Measurements from ENCODE around the gene ABL1.

Gene ABL1

DNA sequence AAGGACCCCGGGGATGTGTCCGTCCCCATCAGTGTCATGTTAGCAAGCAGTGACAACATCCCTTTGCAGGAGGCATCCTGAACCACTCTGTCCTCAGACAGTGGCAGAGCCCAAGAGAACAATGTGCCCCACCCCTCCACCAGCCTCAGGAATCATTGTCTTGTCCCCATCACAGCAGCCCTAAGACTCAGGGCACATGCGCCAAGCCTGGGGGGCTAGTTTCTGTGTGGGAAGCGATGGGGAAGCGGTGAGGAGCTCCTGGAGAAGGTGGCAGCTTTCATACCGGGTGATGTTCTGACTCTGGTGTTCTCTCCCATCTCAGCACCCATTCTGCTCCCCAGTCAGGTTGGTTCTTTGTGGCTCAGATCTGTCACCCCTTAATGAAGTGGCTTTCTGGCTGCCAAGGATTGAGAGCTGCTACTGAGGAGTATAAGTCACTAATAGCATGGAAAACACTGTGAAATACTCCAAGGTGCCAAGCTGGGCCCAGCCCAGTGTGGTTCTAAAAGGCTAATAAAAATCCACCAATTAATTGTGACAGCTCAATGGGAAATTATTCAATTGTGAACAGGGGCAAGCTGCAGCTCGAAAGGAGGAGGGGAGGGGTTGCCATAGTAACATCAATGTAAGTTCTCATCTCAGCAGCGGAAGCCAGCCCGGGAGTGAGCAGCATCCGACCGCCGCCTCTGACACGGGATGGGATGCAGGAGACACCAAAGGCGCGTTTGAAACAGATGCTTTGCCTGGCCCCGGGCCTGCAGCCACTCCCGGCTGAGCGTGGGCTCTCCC is 56.8 kb downstream of the ABL1 start:
- DNase-seq (ENCODE audit: low spot score): no peak

DNA sequence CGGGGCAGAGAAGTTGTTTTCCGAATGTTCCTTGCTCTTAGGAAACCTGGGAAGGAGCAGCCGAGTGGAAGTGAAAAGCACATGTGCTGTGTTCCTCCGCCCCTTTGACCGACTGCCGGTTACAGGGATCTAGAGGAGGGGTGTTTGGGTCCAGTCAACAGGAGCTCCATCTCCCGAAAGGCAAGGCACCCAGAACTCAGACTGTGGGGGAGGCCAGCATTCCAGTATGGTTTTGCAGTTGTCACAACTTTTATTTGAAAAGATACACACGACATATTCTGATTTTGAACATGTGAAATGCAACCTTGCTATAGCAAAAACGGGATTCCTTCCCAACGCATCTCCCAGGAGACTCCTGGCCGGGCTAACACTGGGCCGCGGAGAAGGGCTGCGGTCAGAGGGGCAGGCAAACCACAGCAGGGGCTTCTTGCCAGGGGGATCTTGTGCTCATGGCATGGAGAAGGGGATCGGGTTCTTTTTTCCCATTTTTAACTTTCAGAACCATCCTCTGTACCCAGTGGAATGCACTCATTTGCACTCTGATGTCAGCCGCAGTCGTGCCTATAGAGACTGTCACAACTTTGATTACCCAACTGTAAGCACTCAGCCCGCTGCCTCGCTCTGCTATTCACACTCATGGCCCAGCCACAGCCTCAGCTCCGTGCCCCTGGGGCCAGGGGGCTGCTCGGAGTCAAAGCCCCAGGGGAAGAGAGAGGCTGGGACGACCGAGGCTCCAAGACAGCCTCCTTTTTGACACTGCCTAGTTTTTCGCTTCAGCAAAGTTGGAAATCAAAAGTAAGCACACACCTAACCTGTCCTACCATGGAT is 57.6 kb downstream of the ABL1 start:
- DNase-seq (ENCODE audit: low spot score): no peak

- no peak for DNase-seq (ENCODE audit: low spot score)
Observed at GRCh38 chr9:130893341-130894101, 58.5 kb downstream of the ABL1 start.

- DNase-seq (ENCODE audit: low spot score): no peak
Observed at GRCh38 chr9:130894546-130894945, 59.5 kb downstream of the ABL1 start.

GRCh38 chr9:130895038-130895437 is 60.0 kb downstream of the ABL1 start:
- DNase-seq (ENCODE audit: low spot score): no peak

DNA sequence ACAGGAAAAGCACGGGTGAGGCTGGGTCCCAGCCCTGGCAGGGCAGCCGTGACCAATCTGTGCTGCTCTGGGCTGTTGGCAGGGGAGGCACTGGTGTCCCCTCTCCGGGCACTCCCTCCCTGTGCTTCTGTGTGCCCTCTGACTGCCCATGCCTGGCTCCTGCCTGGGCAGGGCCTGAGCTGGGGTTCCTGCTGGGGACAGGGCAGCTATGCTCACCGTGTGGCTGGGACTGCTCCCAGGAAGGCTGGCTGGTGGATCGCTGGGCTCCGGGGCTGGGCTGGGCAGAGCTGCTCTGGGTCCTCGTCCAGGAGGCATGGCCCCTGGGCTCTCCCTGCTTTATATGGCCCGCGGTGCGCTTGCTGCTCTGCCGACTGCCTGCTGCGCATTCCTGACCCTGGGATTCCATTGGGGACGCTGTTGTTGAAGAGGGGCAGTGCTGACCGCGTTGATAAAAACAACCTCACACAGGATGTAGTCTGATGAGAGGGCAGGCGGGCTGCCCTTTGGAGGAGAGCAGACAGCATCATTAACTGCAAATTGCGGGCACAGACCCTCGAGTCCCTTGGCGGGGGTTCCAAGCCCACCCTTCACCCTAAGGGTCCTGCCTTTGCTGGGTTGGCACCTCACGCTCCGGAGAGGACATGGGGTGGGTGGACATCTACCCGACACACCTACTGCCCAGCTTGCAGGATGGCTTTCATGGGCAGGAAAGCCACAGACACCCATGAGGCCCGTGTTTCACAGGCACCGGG is 60.6 kb downstream of the ABL1 start:
- no peak for DNase-seq (ENCODE audit: low spot score)

- DNase-seq (ENCODE audit: low spot score): no peak
Observed at GRCh38 chr9:130896233-130897014, 61.4 kb downstream of the ABL1 start, which contains the start of gene QRFP. Gene QRFP (minus strand): TSS chr9:130896812. CDS start chr9:130893838, 2,974 bp downstream.

GRCh38 chr9:130897105-130897751 is 62.2 kb downstream of the ABL1 start:
- DNase-seq (ENCODE audit: low spot score): no peak

- no peak for DNase-seq (ENCODE audit: low spot score)
Observed at GRCh38 chr9:130897848-130898551, 62.9 kb downstream of the ABL1 start.

GRCh38 chr9:130898552-130898852 is 63.4 kb downstream of the ABL1 start:
- DNase-seq (ENCODE audit: low spot score): no peak

GRCh38 chr9:130899051-130899748 is 64.1 kb downstream of the ABL1 start:
- DNase-seq (ENCODE audit: low spot score): no peak

DNA sequence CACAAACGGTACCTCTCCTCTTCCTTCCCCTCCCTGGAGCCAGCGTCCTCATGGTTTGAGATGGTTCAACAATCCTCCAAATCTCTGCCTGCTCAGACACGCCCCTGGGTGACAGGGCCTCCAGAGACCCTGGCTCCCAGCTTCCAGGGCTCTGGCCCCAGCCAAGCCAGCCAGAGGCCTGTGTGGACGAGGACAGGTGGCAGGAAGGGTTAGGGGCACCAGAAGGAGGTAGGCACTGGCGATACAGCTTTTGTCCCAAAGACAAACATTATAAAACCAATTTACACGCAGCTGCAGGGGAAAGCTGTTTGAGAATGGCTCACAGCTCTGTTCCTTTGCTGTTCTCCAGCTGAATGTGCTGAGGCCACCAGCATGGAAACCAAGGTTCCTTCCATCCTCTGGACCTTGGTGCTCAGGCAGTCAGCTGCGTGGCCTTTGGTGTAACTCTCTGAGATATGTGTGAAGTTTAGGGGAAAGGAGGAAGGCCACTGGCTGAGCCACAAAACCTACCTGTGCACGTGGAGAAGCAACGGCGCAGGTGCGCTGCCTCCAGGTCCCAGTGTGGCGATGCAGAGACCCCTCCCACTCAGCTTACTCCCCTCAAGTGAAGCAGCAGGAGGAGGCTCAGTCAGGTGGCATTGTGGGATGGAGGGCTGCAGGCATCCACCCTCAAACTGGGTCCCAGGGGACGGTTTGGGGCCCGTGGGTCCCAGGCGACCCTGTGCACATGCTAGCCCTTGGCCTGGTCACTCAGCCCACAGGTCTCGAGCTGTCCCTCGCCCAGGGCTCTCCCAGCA is 65.8 kb downstream of the ABL1 start:
- DNase-seq (ENCODE audit: low spot score): no peak

DNA sequence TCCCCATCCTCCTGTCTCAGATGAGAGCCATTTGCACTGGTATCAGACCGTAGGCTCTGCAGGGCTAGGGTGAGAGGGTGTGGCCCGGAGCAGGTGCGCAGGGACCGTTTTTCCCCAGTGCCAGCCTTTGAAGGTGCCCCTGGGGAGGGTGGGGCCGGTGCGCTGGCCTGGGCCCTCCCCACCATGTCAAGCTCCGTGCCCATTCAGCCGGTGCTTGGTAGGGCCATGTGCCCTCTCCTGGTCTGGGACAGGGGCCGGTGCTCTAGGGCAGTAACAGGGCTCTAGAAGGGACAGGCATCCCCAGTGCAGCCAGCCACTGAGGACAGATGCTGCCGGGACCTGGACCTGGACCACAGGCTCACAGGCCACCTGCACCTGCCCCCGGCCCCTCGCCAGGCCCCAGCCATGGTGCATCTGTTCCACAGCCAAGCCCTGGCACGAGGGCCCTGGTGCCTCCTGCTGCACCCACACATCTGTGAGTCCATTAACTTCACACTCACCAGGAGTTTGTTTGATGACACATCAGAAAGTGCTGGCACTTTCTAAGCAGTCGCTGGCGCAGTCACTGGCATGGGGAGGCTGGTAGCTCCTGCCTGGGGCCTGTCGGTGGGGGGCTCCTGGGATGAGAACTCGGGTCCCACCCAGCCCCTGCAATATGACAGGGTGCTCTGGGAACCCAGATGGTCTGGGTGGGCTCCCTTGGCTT is 66.6 kb downstream of the ABL1 start:
- DNase-seq (ENCODE audit: low spot score): no peak

GRCh38 chr9:130902204-130903185 is 67.4 kb downstream of the ABL1 start:
- DNase-seq (ENCODE audit: low spot score): no peak

- no peak for DNase-seq (ENCODE audit: low spot score)
Observed at GRCh38 chr9:130903194-130904069, 68.4 kb downstream of the ABL1 start.
